RWPE1 (cell line): ENCODE measurements around the gene CDADC1.

Experiments
- CTCF ChIA-PET: fragments of 350-600 bp; sonication (Branson Sonifier 250); formaldehyde crosslinking; extraction: SDS; loops from one replicate; lab custom pipeline; 2021; lab: Yijun Ruan, JAX
- POLR2A ChIA-PET: fragments of 400-600 bp; formaldehyde crosslinking; extraction: SDS; loops from one replicate; lab custom pipeline; 2020; ENCODE audit warnings: antibody characterized with exemption; ENCODE audit not compliant: low non-redundant PET; lab: Yijun Ruan, JAX
- DNase-seq: peaks from one replicate; pipeline ENCODE4 v3.0.0; 2012; ENCODE audit warnings: low spot score
- H3K27ac ChIP-seq: fragments of 450-650 bp; 2 replicates; pipeline ENCODE4 v1.5.1; 2017
- TF ChIP-seq, protein P1 (sequence below): fragments of 450-650 bp; conservative IDR thresholded peaks from 2 replicates; pipeline ENCODE4 v1.5.1; 2017; ENCODE audit warnings: low read depth, mild to moderate bottlenecking

The CDADC1 gene

DNA sequence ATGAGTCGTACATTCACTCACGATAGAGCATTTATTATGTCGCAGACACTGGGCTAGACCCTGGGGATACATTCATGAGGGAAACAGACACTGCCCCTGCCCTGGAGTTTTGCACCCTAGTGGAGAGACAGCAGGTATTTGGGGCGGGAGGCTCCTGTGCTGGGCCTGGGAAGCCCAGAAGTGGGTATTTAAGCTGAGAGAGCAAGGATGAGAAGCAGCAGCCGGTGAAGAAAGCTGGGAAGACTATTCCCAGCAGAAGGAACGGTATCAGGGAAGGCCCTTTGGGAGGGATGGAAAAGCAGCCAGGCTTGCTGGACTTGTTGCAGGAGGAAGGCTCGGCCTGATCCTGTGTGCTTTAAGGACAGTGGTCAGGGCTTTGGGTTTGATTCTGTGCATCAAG lies 54.5 kb downstream of the CDADC1 start:
- ChIA-PET CTCF (interaction anchor here (0.6 to 3.5 kb wide), 2 partner anchors 56 to 305 kb away, joined by 3 to 20 read pairs; no protein-coding TSS in a partner anchor), POLR2A (no interaction called here)
- no peak overlapping the region for H3K27ac ChIP-seq
- TF ChIP-seq, protein P1, sequence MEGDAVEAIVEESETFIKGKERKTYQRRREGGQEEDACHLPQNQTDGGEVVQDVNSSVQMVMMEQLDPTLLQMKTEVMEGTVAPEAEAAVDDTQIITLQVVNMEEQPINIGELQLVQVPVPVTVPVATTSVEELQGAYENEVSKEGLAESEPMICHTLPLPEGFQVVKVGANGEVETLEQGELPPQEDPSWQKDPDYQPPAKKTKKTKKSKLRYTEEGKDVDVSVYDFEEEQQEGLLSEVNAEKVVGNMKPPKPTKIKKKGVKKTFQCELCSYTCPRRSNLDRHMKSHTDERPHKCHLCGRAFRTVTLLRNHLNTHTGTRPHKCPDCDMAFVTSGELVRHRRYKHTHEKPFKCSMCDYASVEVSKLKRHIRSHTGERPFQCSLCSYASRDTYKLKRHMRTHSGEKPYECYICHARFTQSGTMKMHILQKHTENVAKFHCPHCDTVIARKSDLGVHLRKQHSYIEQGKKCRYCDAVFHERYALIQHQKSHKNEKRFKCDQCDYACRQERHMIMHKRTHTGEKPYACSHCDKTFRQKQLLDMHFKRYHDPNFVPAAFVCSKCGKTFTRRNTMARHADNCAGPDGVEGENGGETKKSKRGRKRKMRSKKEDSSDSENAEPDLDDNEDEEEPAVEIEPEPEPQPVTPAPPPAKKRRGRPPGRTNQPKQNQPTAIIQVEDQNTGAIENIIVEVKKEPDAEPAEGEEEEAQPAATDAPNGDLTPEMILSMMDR = no peak
- DNase-seq = no peak

DNA sequence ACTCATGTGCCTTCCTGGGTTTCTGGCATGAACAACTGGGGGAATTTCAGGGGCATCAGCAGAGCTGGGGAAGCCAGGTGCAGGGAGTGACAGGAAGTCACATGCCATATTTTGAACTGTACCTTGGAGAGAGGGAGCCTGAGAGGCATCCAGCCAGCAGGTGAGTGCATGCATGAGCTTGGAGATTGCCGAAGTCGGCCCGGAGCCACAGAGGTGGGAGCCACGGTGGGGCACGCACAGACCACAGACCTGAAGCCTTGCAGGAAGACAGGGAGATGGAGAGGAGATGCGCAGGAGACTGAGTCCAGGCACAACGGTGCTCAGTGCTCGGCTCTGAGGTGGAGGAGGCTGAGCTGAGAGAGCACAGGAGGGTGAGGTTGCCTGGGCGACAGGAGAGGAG lies 55.1 kb downstream of the CDADC1 start:
- no peak overlapping the region for H3K27ac ChIP-seq

DNA sequence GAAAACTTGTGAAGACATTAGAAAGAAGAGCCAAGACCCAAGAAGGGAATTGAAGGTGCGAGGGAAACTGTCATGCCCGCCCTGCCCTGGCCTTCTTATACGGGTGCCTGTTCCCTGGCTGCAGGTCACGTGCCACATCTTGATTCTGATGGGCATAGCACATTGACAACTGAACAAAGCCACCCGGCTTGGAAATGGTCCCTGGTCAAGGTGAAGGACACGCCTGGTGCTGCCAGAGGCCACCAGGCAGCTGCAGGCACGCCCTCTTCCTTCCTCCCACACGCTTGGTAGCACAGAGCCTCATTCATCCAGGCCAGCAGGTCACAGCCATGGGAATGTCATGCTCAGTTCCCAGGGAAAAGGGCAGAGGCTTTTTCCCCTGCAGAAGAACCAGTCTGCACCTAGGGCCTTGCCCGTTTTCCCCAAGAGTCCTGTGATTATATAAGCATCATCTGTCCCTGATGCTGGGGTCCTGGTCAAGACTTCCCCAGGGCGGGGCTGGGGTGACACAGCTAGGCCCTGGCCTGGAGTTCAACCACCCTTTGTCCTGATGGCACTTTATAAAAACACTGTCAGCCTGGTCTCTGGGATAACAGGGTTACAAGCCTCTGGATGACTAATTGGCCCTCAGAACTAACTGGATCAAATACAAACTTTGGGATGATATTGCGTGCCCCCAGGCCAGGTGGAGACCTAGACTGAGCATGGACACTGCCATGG lies 56.0 kb downstream of the CDADC1 start:
- TF ChIP-seq, protein P1 = no peak
- H3K27ac ChIP-seq = no peak overlapping the region
- DNase-seq = no peak
- ChIA-PET POLR2A (no interaction called here), CTCF (interaction anchor here (1.3 kb wide), 1 partner anchor 133 kb away, joined by 3 read pairs; no protein-coding TSS in a partner anchor)

More for the DNA sequence above, 55.1 kb downstream of the CDADC1 start:
- POLR2A ChIA-PET = no interaction called here
- CTCF ChIA-PET = interaction anchor here (1.3 to 3.5 kb wide), 2 partner anchors 134 to 305 kb away, joined by 3 to 20 read pairs; no protein-coding TSS in a partner anchor
- TF ChIP-seq, protein P1 = no peak
- DNase-seq = no peak

DNA sequence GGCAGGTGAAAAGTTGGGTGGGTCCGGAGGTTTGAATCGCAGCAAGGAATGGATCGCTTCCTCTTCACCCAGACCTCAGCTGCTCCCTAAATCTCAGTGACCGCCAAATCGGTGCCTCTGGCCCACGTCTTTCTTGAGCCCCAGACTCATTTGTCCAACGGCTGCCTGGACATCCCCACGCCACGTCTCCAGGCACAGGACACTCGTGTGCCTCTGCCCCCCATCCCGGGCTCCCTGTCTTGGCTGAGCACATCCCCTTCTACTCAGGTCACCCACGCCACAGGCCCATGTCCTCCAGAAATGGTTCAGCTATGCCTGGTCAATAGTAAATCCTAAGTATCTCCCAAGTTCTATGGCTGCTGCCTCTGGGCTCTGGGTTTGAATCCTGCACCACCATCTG lies 56.6 kb downstream of the CDADC1 start:
- ChIA-PET POLR2A (no interaction called here), CTCF (no interaction called here)
- TF ChIP-seq, protein P1 = no peak
- no peak for DNase-seq
- H3K27ac ChIP-seq = no peak overlapping the region

DNA sequence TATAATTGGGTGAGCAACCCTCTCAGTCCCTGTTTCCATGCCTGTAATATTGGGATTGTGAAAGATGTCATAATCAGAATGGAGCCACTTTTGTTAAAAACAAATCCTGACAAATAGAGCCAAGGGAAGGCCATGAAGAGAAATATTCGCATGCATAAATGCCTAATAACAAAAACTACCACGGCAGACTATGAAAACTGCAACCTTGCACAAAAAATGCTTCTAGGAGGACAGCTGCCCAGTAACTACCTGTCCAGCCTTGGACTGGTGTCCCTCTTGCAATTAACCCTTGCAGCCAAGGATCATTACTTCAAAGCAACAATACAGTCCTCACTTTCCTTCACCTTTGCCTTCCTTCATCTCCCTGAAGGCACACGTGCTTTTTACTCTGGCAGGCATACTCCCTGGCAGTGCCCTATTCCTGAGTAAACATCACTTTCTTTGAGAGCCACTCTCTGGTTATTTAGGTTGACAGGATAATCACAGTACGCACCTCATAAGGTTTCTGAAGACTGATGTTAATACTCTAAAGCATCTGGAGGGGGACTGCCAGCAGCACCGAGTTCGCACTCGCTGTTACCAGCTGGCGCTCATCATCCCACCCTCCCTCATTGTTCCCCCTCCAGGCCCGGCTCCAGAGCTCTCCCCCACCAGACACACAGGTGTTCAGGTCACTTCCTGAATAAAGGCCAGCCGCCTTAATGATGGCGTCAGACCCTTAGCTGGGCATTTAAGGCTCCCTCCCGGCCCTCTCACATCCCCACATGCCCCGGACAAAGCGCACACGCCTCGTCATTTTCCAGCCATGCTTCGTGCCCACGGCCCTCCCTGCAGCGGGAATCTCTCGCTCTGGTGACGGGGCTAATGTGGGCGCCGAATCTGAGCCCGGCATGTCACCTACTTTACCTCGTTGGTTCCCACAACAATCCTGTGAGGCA lies 57.3 kb downstream of the CDADC1 start:
- no peak for DNase-seq
- no peak overlapping the region for H3K27ac ChIP-seq
- POLR2A ChIA-PET = no interaction called here
- TF ChIP-seq, protein P1 = no peak
- CTCF ChIA-PET = interaction anchor here (0.7 to 1.8 kb wide), 2 partner anchors 26 to 302 kb away, joined by 3 to 5 read pairs; no protein-coding TSS in a partner anchor

DNA sequence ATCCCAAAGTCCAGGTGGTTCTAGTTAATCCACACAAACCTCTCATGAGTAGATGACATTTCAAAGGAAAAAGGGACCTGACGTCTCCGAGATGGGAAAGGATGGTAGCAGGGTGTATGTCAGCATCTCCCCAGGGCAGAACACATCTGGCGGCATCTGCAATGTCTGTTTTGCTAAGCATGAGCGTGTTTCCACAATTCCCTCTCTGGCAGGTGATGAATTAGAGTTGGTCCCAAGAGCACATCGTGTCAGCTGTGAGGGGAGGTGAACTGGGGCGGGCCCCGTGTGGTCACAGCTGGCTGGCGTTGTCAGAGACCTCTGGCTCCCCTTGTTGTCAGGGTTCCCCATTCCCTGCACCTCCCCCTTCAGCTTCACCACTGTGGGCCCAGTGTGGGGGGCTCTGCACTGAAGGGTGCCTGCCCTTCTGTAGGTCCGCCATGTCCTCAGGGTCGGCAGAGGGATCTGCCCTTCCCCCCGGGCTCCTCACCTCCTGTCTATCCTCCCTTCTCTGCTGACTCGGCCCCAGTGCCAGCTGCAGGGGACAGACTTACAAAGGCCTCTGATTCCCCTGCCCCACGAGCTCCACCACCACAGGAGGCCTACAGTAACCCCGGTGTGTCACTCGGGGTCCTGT lies 58.2 kb downstream of the CDADC1 start:
- no peak for DNase-seq
- CTCF ChIA-PET = interaction anchor here (0.7 to 1.8 kb wide), 2 partner anchors 25 to 301 kb away, joined by 3 to 5 read pairs; no protein-coding TSS in a partner anchor
- no peak overlapping the region for H3K27ac ChIP-seq
- TF ChIP-seq, protein P1 = no peak
- POLR2A ChIA-PET = no interaction called here
